Esophagus squamous epithelium (tissue), 4 donors: ENCODE results near the gene CUEDC1.

Experiments
- CTCF ChIP-seq, 6 experiments: fragments of 450-650 bp in 4 of 6; fragments of 200-600 bp in 2 of 6; sonication (generic) in 2 of 6; IDR thresholded peaks; one replicate each; pipeline ENCODE4 v1.5.1; 2016 to 2019; ENCODE audit warnings: antibody characterized with exemption in 6 of 6, mild to moderate bottlenecking in 4 of 6, moderate library complexity in 4 of 6
- POLR2A ChIP-seq, 4 donors: fragments of 450-650 bp; IDR thresholded peaks; one replicate each; pipeline ENCODE4 v1.6.1; 2017; ENCODE audit warnings: antibody characterized with exemption in 4 of 4, mild to moderate bottlenecking in 4 of 4, moderate library complexity in 3 of 4

GRCh38 chr17:57918017-57918895 is 37.0 kb downstream of the CUEDC1 start:
- no peak for TF ChIP-seq CTCF (IDR thresholded peaks at IDR 0.05)
- TF ChIP-seq POLR2A (IDR thresholded peaks at IDR 0.05), result no peak
